Ishikawa (cell line): Measurements from ENCODE around the gene COX5A.

Experiments
- CEBPB ChIP-seq: IDR thresholded peaks from 2 replicates; pipeline ENCODE4 v1.6.1; 2012
- CREB1 ChIP-seq: IDR thresholded peaks from 2 replicates; pipeline ENCODE4 v1.6.1; 2012; ENCODE audit warnings: low read depth
- EGR1 ChIP-seq: IDR thresholded peaks from 2 replicates; pipeline ENCODE4 v1.6.1; 2012
- EP300 ChIP-seq: IDR thresholded peaks from 2 replicates; pipeline ENCODE4 v1.6.1; 2012; ENCODE audit warnings: borderline replicate concordance
- FOXM1 ChIP-seq: IDR thresholded peaks from 2 replicates; pipeline ENCODE4 v1.6.1; 2012; ENCODE audit warnings: low read depth, borderline replicate concordance
- MAX ChIP-seq: IDR thresholded peaks from 2 replicates; pipeline ENCODE4 v1.6.1; 2012
- NFIC ChIP-seq: IDR thresholded peaks from 2 replicates; pipeline ENCODE4 v1.6.1; 2012
- RAD21 ChIP-seq: IDR thresholded peaks from 2 replicates; pipeline ENCODE4 v1.6.1; 2012; ENCODE audit warnings: low read depth
- REST ChIP-seq: IDR thresholded peaks from 2 replicates; pipeline ENCODE4 v1.6.1; 2012; ENCODE audit warnings: low read depth, mild to moderate bottlenecking
- TAF1 ChIP-seq: IDR thresholded peaks from 2 replicates; pipeline ENCODE4 v1.6.1; 2012; ENCODE audit warnings: low read depth, mild to moderate bottlenecking
- TCF12 ChIP-seq: IDR thresholded peaks from 2 replicates; pipeline ENCODE4 v1.6.1; 2012; ENCODE audit warnings: low read depth
- TEAD4 ChIP-seq: IDR thresholded peaks from 2 replicates; pipeline ENCODE4 v1.6.1; 2012
- YY1 ChIP-seq: IDR thresholded peaks from 2 replicates; pipeline ENCODE4 v1.6.1; 2012; ENCODE audit warnings: low read depth
- ZBTB7A ChIP-seq: IDR thresholded peaks from 2 replicates; pipeline ENCODE4 v1.6.1; 2012; ENCODE audit warnings: low read depth
- TF ChIP-seq, protein P1 (sequence below): IDR thresholded peaks from 2 replicates; pipeline ENCODE4 v1.6.1; 2012

The COX5A gene

GRCh38 chr15:74928771-74929198 lies 9.1 kb downstream of the COX5A start:
- TF ChIP-seq YY1 (no peak), REST (no peak), FOXM1 (no peak), MAX (no peak), CEBPB (no peak), EP300 (no peak), TEAD4 (no peak), CREB1 (no peak), NFIC (no peak), TAF1 (no peak), ZBTB7A (no peak), TCF12 (no peak), EGR1 (no peak), RAD21 (no peak)
- TF ChIP-seq, protein P1, sequence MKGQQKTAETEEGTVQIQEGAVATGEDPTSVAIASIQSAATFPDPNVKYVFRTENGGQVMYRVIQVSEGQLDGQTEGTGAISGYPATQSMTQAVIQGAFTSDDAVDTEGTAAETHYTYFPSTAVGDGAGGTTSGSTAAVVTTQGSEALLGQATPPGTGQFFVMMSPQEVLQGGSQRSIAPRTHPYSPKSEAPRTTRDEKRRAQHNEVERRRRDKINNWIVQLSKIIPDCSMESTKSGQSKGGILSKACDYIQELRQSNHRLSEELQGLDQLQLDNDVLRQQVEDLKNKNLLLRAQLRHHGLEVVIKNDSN: no peak

GRCh38 chr15:74924525-74924924 lies 13.3 kb downstream of the COX5A start:
- TF ChIP-seq TAF1: no peak
- no peak for TF ChIP-seq FOXM1
- TF ChIP-seq, protein P1: no peak
- TF ChIP-seq ZBTB7A: no peak
- TF ChIP-seq CEBPB: no peak
- no peak for TF ChIP-seq TCF12
- no peak for TF ChIP-seq REST
- no peak for TF ChIP-seq YY1
- TF ChIP-seq CREB1: no peak
- no peak for TF ChIP-seq EP300
- TF ChIP-seq RAD21: no peak
- TF ChIP-seq NFIC: no peak

GRCh38 chr15:74920456-74920855 lies 17.4 kb downstream of the COX5A start:
- TF ChIP-seq CREB1 (no peak), NFIC (no peak), CEBPB (no peak), ZBTB7A (no peak), MAX (no peak), TAF1 (no peak), TEAD4 (no peak), EGR1 (no peak), YY1 (no peak), RAD21 (no peak), TCF12 (no peak), EP300 (no peak), REST (no peak), FOXM1 (no peak)
- TF ChIP-seq, protein P1: no peak

GRCh38 chr15:74917676-74918075 lies 20.2 kb downstream of the COX5A start:
- no peak for TF ChIP-seq YY1
- no peak for TF ChIP-seq FOXM1
